PC-9 (cell line): ENCODE results near the gene SSMEM1.

Experiments used
- EZH2 ChIP-seq: fragments of 200-600 bp; sonication (generic); IDR thresholded peaks from 2 replicates; pipeline ENCODE4 v1.8.0; 2017; ENCODE audit warnings: antibody characterized with exemption, low read depth
- TF ChIP-seq, protein P1 (sequence below): fragments of 200-600 bp; sonication (generic); conservative IDR thresholded peaks from 2 replicates; pipeline ENCODE4 v1.6.1; 2017; ENCODE audit warnings: mixed run types, antibody characterized with exemption, mild to moderate bottlenecking, moderate library complexity

DNA sequence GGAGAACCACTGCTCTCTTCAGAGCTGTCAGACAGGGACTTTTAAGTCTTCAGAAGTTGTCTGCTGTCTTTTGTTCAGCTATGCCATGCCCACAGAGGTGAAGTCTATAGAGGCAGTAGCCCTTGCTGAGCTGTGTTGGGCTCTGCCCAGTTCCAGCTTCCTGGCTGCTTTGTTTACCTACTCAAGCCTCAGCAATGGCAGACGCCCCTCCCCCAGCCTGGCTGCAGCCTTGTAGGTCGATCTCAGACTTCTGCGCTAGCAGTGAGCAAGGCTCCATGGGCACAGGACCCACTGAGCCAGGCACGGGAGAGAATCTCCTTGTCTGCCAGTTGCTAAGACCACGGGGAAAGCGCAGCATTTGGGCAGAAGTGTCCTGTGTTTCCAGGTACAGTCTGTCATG is 46.9 kb downstream of the SSMEM1 start:
- TF ChIP-seq, protein P1, sequence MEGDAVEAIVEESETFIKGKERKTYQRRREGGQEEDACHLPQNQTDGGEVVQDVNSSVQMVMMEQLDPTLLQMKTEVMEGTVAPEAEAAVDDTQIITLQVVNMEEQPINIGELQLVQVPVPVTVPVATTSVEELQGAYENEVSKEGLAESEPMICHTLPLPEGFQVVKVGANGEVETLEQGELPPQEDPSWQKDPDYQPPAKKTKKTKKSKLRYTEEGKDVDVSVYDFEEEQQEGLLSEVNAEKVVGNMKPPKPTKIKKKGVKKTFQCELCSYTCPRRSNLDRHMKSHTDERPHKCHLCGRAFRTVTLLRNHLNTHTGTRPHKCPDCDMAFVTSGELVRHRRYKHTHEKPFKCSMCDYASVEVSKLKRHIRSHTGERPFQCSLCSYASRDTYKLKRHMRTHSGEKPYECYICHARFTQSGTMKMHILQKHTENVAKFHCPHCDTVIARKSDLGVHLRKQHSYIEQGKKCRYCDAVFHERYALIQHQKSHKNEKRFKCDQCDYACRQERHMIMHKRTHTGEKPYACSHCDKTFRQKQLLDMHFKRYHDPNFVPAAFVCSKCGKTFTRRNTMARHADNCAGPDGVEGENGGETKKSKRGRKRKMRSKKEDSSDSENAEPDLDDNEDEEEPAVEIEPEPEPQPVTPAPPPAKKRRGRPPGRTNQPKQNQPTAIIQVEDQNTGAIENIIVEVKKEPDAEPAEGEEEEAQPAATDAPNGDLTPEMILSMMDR = no peak
- no peak for TF ChIP-seq EZH2
